B cell (primary cell): ENCODE results near the gene PARVA.

Experiments
- CTCF ChIP-seq: fragments of 200-600 bp; IDR thresholded peaks from one replicate; pipeline ENCODE4 v1.8.0; 2022; ENCODE audit warnings: antibody characterized with exemption, mild to moderate bottlenecking
- EZH2 ChIP-seq: IDR thresholded peaks from 2 replicates; pipeline ENCODE4 v1.6.1; 2012; ENCODE audit warnings: borderline replicate concordance, low read depth, mild to moderate bottlenecking, moderate library complexity, low read length; ENCODE audit not compliant: insufficient read depth, poor library complexity, severe bottlenecking

- TF ChIP-seq CTCF (no peak), EZH2 (no peak)
Measured at GRCh38 chr11:12529793-12530192, 152.4 kb downstream of the PARVA start.
